Prostate gland (tissue), 2 donors: ENCODE data around the gene LMCD1. TPM values are rescaled to one million over a fixed set of nuclear protein-coding genes. Genes with fewer than 3 reads are reported as not detected.

ENCODE experiments used
- DNase-seq: peaks from one replicate; pipeline ENCODE4 v3.0.0-alpha.2; 2019; ENCODE audit warnings: low spot score
- H3K27ac ChIP-seq, 2 donors: fragments of 200-600 bp; sonication (generic); 2 replicates each; pipeline ENCODE4 v1.5.1; 2017 to 2019
- H3K27me3 ChIP-seq: fragments of 200-600 bp; sonication (generic); replicated peaks from 2 replicates; pipeline ENCODE4 v1.5.1; 2019; ENCODE audit not compliant: insufficient read depth
- H3K36me3 ChIP-seq, 2 donors: fragments of 200-600 bp; sonication (generic); 1 replicate in 1 of 2; 2 replicates in 1 of 2; pipeline versions ENCODE4 v1.5.1 to v1.8.1; 2017 to 2019
- H3K4me1 ChIP-seq: fragments of 200-600 bp; sonication (generic); replicated peaks from 2 replicates; pipeline ENCODE4 v1.5.1; 2019
- H3K4me3 ChIP-seq, 2 donors: fragments of 200-600 bp; sonication (generic); 2 replicates each; pipeline ENCODE4 v1.5.1; 2017 to 2019
- H3K9me3 ChIP-seq: fragments of 200-600 bp; sonication (generic); 2 replicates; pipeline ENCODE4 v1.5.1; 2017
- POLR2A ChIP-seq: fragments of 450-650 bp; IDR thresholded peaks from one replicate; pipeline ENCODE4 v1.6.1; 2016; ENCODE audit warnings: antibody characterized with exemption, mild to moderate bottlenecking
- POLR2AphosphoS5 ChIP-seq: sonication (generic); formaldehyde crosslinking; IDR thresholded peaks from one replicate; pipeline ENCODE4 v1.6.1; 2017; ENCODE audit warnings: antibody characterized with exemption
- WGBS: methylation state at CpG from one replicate; pipeline ENCODE4 v1.1.5; 2018; 5-methylcytosine and 5-hydroxymethylcytosine counted together
- intact Hi-C: fragments of 100-400 bp; cut with DNase I; formaldehyde crosslinking; loops from one replicate; pipeline ENCODE4 v1.14.2; 2022
- total RNA-seq, 2 donors: library from RNA; depleted of rRNA; stranded (reverse); fragments of >200 nt; gene quantifications; one replicate each; pipeline ENCODE4 v1.1.0, GENCODE V29; 2016
- TF ChIP-seq, protein P1 (sequence below), 4 experiments: fragments of 200-600 bp in 2 of 4; fragments of 450-650 bp in 2 of 4; sonication (generic) in 2 of 4; IDR thresholded peaks; 1 replicate in 3 of 4; 2 replicates in 1 of 4; pipeline ENCODE4 v1.5.1; 2016 to 2019; ENCODE audit warnings: antibody characterized with exemption in 4 of 4, mild to moderate bottlenecking in 2 of 4, moderate library complexity in 2 of 4

Gene LMCD1
- total RNA-seq, 2 donors from 2014 or later: 73.0 to 144 TPM

DNA sequence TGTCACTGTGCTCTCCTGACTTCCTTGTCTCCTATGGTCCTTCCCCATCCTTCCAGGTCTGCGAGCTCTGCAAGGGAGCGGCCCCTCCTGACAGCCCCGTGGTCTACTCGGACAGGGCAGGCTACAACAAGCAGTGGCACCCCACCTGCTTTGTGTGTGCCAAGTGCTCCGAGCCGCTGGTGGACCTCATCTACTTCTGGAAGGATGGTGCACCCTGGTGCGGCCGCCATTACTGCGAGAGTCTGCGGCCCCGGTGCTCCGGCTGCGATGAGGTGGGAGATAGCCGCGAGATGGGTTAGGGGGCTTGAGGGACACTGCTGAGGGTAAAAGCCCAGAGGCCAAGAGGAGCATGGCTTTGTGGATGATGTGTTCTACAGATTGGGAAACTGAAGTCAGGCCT is 63.8 kb downstream of the LMCD1 start:
- intact Hi-C loops: no loop called here
- H3K36me3 ChIP-seq: no peaks in the 10 kb centered on the region

GRCh38 chr3:8567784-8568575 is 66.4 kb downstream of the LMCD1 start:
- Histone ChIP-seq H3K27me3 (no peaks in the 10 kb centered on the region), H3K4me3 (no peak overlapping the region), H3K4me1 (no peaks in the 10 kb centered on the region), H3K36me3 (no peaks in the 10 kb centered on the region), H3K27ac (no peak overlapping the region), H3K9me3 (no peaks in the 10 kb centered on the region)
- WGBS: 84% methylated on average over 7 of the region's 7 CpGs
- DNase-seq: no peak
- TF ChIP-seq POLR2A (no peak), POLR2AphosphoS5 (no peak)
- TF ChIP-seq, protein P1, sequence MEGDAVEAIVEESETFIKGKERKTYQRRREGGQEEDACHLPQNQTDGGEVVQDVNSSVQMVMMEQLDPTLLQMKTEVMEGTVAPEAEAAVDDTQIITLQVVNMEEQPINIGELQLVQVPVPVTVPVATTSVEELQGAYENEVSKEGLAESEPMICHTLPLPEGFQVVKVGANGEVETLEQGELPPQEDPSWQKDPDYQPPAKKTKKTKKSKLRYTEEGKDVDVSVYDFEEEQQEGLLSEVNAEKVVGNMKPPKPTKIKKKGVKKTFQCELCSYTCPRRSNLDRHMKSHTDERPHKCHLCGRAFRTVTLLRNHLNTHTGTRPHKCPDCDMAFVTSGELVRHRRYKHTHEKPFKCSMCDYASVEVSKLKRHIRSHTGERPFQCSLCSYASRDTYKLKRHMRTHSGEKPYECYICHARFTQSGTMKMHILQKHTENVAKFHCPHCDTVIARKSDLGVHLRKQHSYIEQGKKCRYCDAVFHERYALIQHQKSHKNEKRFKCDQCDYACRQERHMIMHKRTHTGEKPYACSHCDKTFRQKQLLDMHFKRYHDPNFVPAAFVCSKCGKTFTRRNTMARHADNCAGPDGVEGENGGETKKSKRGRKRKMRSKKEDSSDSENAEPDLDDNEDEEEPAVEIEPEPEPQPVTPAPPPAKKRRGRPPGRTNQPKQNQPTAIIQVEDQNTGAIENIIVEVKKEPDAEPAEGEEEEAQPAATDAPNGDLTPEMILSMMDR (IDR thresholded peaks at IDR 0.05): no peak
- intact Hi-C loops: no loop called here

More for the DNA sequence above, 63.8 kb downstream of the LMCD1 start:
- TF ChIP-seq POLR2AphosphoS5 (no peak), POLR2A (no peak)
- TF ChIP-seq, protein P1 (IDR thresholded peaks at IDR 0.05): no peak
- H3K27me3 ChIP-seq: no peaks in the 10 kb centered on the region
- H3K4me3 ChIP-seq: no peak overlapping the region
- DNase-seq: no peak
- no peaks in the 10 kb centered on the region for H3K4me1 ChIP-seq
- no peaks in the 10 kb centered on the region for H3K9me3 ChIP-seq
- no peak overlapping the region for H3K27ac ChIP-seq
- 96% methylated on average over 15 of the region's 15 CpGs for WGBS

GRCh38 chr3:8571256-8571655 is 69.6 kb downstream of the LMCD1 start:
- 41% methylated on average over 3 of the region's 3 CpGs for WGBS
- Histone ChIP-seq H3K4me3 (no peak overlapping the region), H3K4me1 (no peaks in the 10 kb centered on the region), H3K9me3 (no peaks in the 10 kb centered on the region), H3K27me3 (no peaks in the 10 kb centered on the region), H3K27ac (no peak overlapping the region), H3K36me3 (no peaks in the 10 kb centered on the region)
- TF ChIP-seq POLR2AphosphoS5: no peak
- TF ChIP-seq POLR2A: no peak
- TF ChIP-seq, protein P1 (IDR thresholded peaks at IDR 0.05): no peak
- DNase-seq: no peak
- intact Hi-C loops: no loop called here

- H3K27me3 ChIP-seq: no peaks in the 10 kb centered on the region
- intact Hi-C loops: no loop called here
- TF ChIP-seq POLR2AphosphoS5 (no peak), POLR2A (no peak)
- TF ChIP-seq, protein P1 (IDR thresholded peaks at IDR 0.05): no peak
- H3K4me1 ChIP-seq: no peaks in the 10 kb centered on the region
- WGBS: 58% methylated on average over 4 of the region's 4 CpGs
- no peak overlapping the region for H3K4me3 ChIP-seq
- no peaks in the 10 kb centered on the region for H3K36me3 ChIP-seq
- no peak for DNase-seq
- H3K27ac ChIP-seq: no peak overlapping the region
- no peaks in the 10 kb centered on the region for H3K9me3 ChIP-seq
Measured at GRCh38 chr3:8573342-8573926, 71.8 kb downstream of the LMCD1 start.
